ENCODE results near the gene VIT. TPM values are rescaled to one million over a fixed set of nuclear protein-coding genes. Genes with fewer than 3 reads are reported as not detected.

VIT gene
- total RNA-seq, 1 donor from 2014 or later = not detected

- DNase-seq (ENCODE audit: low read depth) (no peak), FAIRE-seq (no peak)
- Histone ChIP-seq H3K9me3 (ENCODE audit: insufficient read depth, low read depth, low read length) (no peaks in the 10 kb centered on the region), H3K36me3 (ENCODE audit: insufficient read depth, low read length) (no peaks in the 10 kb centered on the region), H2AFZ (ENCODE audit: low read depth, low read length) (no peak overlapping the region), H3K4me2 (ENCODE audit: low read length) (no peak overlapping the region), H3K4me3 (ENCODE audit: insufficient read depth, low read depth, low read length) (no peak overlapping the region), H3K27ac (ENCODE audit: low read depth, low read length) (no peak overlapping the region), H3K79me2 (ENCODE audit: insufficient read depth, low read length) (no peaks in the 10 kb centered on the region), H4K20me1 (ENCODE audit: insufficient read depth, low read length) (no peaks in the 10 kb centered on the region), H3K4me1 (ENCODE audit: insufficient read depth, low read length) (no peaks in the 10 kb centered on the region), H3K9ac (ENCODE audit: low read length) (no peak overlapping the region), H3K27me3 (ENCODE audit: insufficient read depth, low read length) (peaks cover 17% of the 10 kb centered on the region)
- Mint-ChIP-seq H3K27me3 (ENCODE audit: low read depth, unreplicated experiment) (peaks cover 8% of the 10 kb centered on the region), H3K27ac (ENCODE audit: unreplicated experiment) (no peak overlapping the region), H3K4me3 (ENCODE audit: unreplicated experiment) (no peak overlapping the region), H3K4me1 (ENCODE audit: low read depth, unreplicated experiment) (no peaks in the 10 kb centered on the region), H3K9me3 (ENCODE audit: unreplicated experiment) (no peaks in the 10 kb centered on the region), H3K36me3 (ENCODE audit: low read depth, unreplicated experiment) (no peaks in the 10 kb centered on the region)
- no peak for TF ChIP-seq EZH2 (IDR thresholded peaks at IDR 0.05; ENCODE audit: insufficient read depth, low read length)
- no peak for TF ChIP-seq CTCF (IDR thresholded peaks at IDR 0.05; ENCODE audit: insufficient read depth, low read depth, low read length)
These were observed 44.8 kb downstream of the VIT start for GRCh38 chr2:36741188-36741837.

- Mint-ChIP-seq H3K27me3 (ENCODE audit: low read depth, unreplicated experiment) (peaks cover 8% of the 10 kb centered on the region), H3K9me3 (ENCODE audit: unreplicated experiment) (no peaks in the 10 kb centered on the region), H3K4me1 (ENCODE audit: low read depth, unreplicated experiment) (no peaks in the 10 kb centered on the region), H3K36me3 (ENCODE audit: low read depth, unreplicated experiment) (no peaks in the 10 kb centered on the region), H3K27ac (ENCODE audit: unreplicated experiment) (no peak overlapping the region), H3K4me3 (ENCODE audit: unreplicated experiment) (no peak overlapping the region)
- TF ChIP-seq CTCF (IDR thresholded peaks at IDR 0.05; ENCODE audit: insufficient read depth, low read depth, low read length) = no peak
- no peak for TF ChIP-seq EZH2 (IDR thresholded peaks at IDR 0.05; ENCODE audit: insufficient read depth, low read length)
- peaks cover 17% of the 10 kb centered on the region for H3K27me3 ChIP-seq (ENCODE audit: insufficient read depth, low read length)
- no peak overlapping the region for H3K4me3 ChIP-seq (ENCODE audit: insufficient read depth, low read depth, low read length)
- no peak overlapping the region for H2AFZ ChIP-seq (ENCODE audit: low read depth, low read length)
- H3K9ac ChIP-seq (ENCODE audit: low read length) = no peak overlapping the region
- H3K27ac ChIP-seq (ENCODE audit: low read depth, low read length) = no peak overlapping the region
- DNase-seq (ENCODE audit: low read depth) (no peak), FAIRE-seq (no peak)
- no peak overlapping the region for H3K4me2 ChIP-seq (ENCODE audit: low read length)
- no peaks in the 10 kb centered on the region for H3K4me1 ChIP-seq (ENCODE audit: insufficient read depth, low read length)
- H3K9me3 ChIP-seq (ENCODE audit: insufficient read depth, low read depth, low read length) = no peaks in the 10 kb centered on the region
- no peaks in the 10 kb centered on the region for H4K20me1 ChIP-seq (ENCODE audit: insufficient read depth, low read length)
- H3K79me2 ChIP-seq (ENCODE audit: insufficient read depth, low read length) = no peaks in the 10 kb centered on the region
- no peaks in the 10 kb centered on the region for H3K36me3 ChIP-seq (ENCODE audit: insufficient read depth, low read length)
These were observed 47.4 kb downstream of the VIT start for GRCh38 chr2:36743954-36744353.

- FAIRE-seq (no peak), DNase-seq (ENCODE audit: low read depth) (no peak)
- Histone ChIP-seq H2AFZ (ENCODE audit: low read depth, low read length) (no peak overlapping the region), H3K9me3 (ENCODE audit: insufficient read depth, low read depth, low read length) (no peaks in the 10 kb centered on the region), H3K27ac (ENCODE audit: low read depth, low read length) (no peak overlapping the region), H3K4me3 (ENCODE audit: insufficient read depth, low read depth, low read length) (no peak overlapping the region), H3K4me1 (ENCODE audit: insufficient read depth, low read length) (no peaks in the 10 kb centered on the region), H3K79me2 (ENCODE audit: insufficient read depth, low read length) (no peaks in the 10 kb centered on the region), H3K27me3 (ENCODE audit: insufficient read depth, low read length) (peaks cover 2% of the 10 kb centered on the region), H3K36me3 (ENCODE audit: insufficient read depth, low read length) (no peaks in the 10 kb centered on the region), H3K9ac (ENCODE audit: low read length) (no peak overlapping the region), H3K4me2 (ENCODE audit: low read length) (no peak overlapping the region), H4K20me1 (ENCODE audit: insufficient read depth, low read length) (no peaks in the 10 kb centered on the region)
- no peak for TF ChIP-seq EZH2 (IDR thresholded peaks at IDR 0.05; ENCODE audit: insufficient read depth, low read length)
- no peak overlapping the region for H3K27ac Mint-ChIP-seq (ENCODE audit: unreplicated experiment)
- H3K9me3 Mint-ChIP-seq (ENCODE audit: unreplicated experiment) = no peaks in the 10 kb centered on the region
- no peaks in the 10 kb centered on the region for H3K4me1 Mint-ChIP-seq (ENCODE audit: low read depth, unreplicated experiment)
- H3K36me3 Mint-ChIP-seq (ENCODE audit: low read depth, unreplicated experiment) = no peaks in the 10 kb centered on the region
- H3K4me3 Mint-ChIP-seq (ENCODE audit: unreplicated experiment) = no peak overlapping the region
- H3K27me3 Mint-ChIP-seq (ENCODE audit: low read depth, unreplicated experiment) = peaks cover 6% of the 10 kb centered on the region
These were observed 51.7 kb downstream of the VIT start for GRCh38 chr2:36748166-36748565.

Data from astrocyte (in vitro differentiated cells and primary cell).